NCI-H1694 (cell line): ENCODE data around the gene GCNA.

Source experiments
- DNase-seq: peaks from one replicate; lab custom pipeline; 2025; lab: John Stamatoyannopoulos, UW

The GCNA gene

GRCh38 chrX:71615954-71616353, 37.7 kb downstream of the GCNA start:
- no peak for DNase-seq

- no peak for DNase-seq
These were observed 38.7 kb downstream of the GCNA start for GRCh38 chrX:71616672-71617529.

GRCh38 chrX:71617742-71618141, 39.5 kb downstream of the GCNA start:
- no peak for DNase-seq

- no peak for DNase-seq
These were observed 40.1 kb downstream of the GCNA start, which contains the start of gene CXCR3 for GRCh38 chrX:71618303-71618721. TSS of gene CXCR3 (minus strand) at chrX:71618511. CDS start at chrX:71618449, 62 bp downstream.

GRCh38 chrX:71618787-71619186, 40.5 kb downstream of the GCNA start:
- no peak for DNase-seq

- DNase-seq, result no peak
These were observed 41.0 kb downstream of the GCNA start for GRCh38 chrX:71619193-71619592.

GRCh38 chrX:71619986-71620385, 41.7 kb downstream of the GCNA start:
- DNase-seq, result no peak

GRCh38 chrX:71621603-71622002, 43.4 kb downstream of the GCNA start:
- DNase-seq, result no peak

- no peak for DNase-seq
These were observed 43.9 kb downstream of the GCNA start for GRCh38 chrX:71622032-71622575.

GRCh38 chrX:71622576-71623450, 44.6 kb downstream of the GCNA start:
- no peak for DNase-seq

- no peak for DNase-seq
These were observed 45.5 kb downstream of the GCNA start for GRCh38 chrX:71623714-71624113.

GRCh38 chrX:71625471-71625870, 47.2 kb downstream of the GCNA start:
- no peak for DNase-seq

GRCh38 chrX:71626576-71626975, 48.3 kb downstream of the GCNA start:
- no peak for DNase-seq

GRCh38 chrX:71627588-71628404, 49.6 kb downstream of the GCNA start:
- DNase-seq, result no peak

- no peak for DNase-seq
These were observed 51.2 kb downstream of the GCNA start for GRCh38 chrX:71629467-71629866.

GRCh38 chrX:71632923-71633657, 54.9 kb downstream of the GCNA start:
- no peak for DNase-seq

- no peak for DNase-seq
These were observed 56.1 kb downstream of the GCNA start for GRCh38 chrX:71634366-71634765.

GRCh38 chrX:71636438-71637252, 58.4 kb downstream of the GCNA start:
- DNase-seq, result no peak

- no peak for DNase-seq
These were observed 59.0 kb downstream of the GCNA start for GRCh38 chrX:71637253-71637618.

- no peak for DNase-seq
These were observed 59.6 kb downstream of the GCNA start for GRCh38 chrX:71637848-71638247.
